ENCODE measurements around the gene HOXA2.

Gene HOXA2

GRCh38 chr7:27111042-27111750, 8.7 kb upstream of the HOXA2 start:
- DNase-seq (ENCODE audit: extremely low spot score), result no peak
- TF ChIP-seq BHLHE40 (IDR thresholded peaks at IDR 0.05; ENCODE audit: borderline replicate concordance), result no peak
- no peak for TF ChIP-seq ZNF384 (IDR thresholded peaks at IDR 0.05)
- TF ChIP-seq TARDBP (IDR thresholded peaks at IDR 0.05), result no peak
- no peak for TF ChIP-seq SP1 (IDR thresholded peaks at IDR 0.05)
- TF ChIP-seq HDGF (IDR thresholded peaks at IDR 0.05; ENCODE audit: borderline replicate concordance), result no peak
- TF ChIP-seq L3MBTL2 (conservative IDR thresholded peaks at IDR 0.05), result no peak
- no peak for TF ChIP-seq FOXM1 (IDR thresholded peaks at IDR 0.05; ENCODE audit: borderline replicate concordance)
- TF ChIP-seq LEF1 (IDR thresholded peaks at IDR 0.05; ENCODE audit: borderline replicate concordance), result no peak
- TF ChIP-seq ARNT (IDR thresholded peaks at IDR 0.05), result no peak
- TF ChIP-seq, protein P1, sequence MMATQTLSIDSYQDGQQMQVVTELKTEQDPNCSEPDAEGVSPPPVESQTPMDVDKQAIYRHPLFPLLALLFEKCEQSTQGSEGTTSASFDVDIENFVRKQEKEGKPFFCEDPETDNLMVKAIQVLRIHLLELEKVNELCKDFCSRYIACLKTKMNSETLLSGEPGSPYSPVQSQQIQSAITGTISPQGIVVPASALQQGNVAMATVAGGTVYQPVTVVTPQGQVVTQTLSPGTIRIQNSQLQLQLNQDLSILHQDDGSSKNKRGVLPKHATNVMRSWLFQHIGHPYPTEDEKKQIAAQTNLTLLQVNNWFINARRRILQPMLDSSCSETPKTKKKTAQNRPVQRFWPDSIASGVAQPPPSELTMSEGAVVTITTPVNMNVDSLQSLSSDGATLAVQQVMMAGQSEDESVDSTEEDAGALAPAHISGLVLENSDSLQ (IDR thresholded peaks at IDR 0.05), result no peak
- TF ChIP-seq CTBP1 (IDR thresholded peaks at IDR 0.05; ENCODE audit: borderline replicate concordance), result no peak
- no peak for TF ChIP-seq FOXK2 (IDR thresholded peaks at IDR 0.05)
- no peak for TF ChIP-seq FOXA1 (IDR thresholded peaks at IDR 0.05)
- TF ChIP-seq ELF4 (IDR thresholded peaks at IDR 0.05), result no peak
- no peak for TF ChIP-seq NFRKB (IDR thresholded peaks at IDR 0.05)
- ChIA-PET CTCF (interaction anchor here (0.8 to 1.1 kb wide), 3 partner anchors 31 to 267 kb away, joined by 3 to 4 read pairs (median 4); partner anchors contain the start of gene HOXA5), POLR2A (interaction anchor here (0.7 to 1.5 kb wide), 16 partner anchors 9 to 257 kb away, joined by 3 to 16 read pairs (median 3); partner anchors contain the start of genes HOXA3, HOXA5 and HOXA7)

DNA sequence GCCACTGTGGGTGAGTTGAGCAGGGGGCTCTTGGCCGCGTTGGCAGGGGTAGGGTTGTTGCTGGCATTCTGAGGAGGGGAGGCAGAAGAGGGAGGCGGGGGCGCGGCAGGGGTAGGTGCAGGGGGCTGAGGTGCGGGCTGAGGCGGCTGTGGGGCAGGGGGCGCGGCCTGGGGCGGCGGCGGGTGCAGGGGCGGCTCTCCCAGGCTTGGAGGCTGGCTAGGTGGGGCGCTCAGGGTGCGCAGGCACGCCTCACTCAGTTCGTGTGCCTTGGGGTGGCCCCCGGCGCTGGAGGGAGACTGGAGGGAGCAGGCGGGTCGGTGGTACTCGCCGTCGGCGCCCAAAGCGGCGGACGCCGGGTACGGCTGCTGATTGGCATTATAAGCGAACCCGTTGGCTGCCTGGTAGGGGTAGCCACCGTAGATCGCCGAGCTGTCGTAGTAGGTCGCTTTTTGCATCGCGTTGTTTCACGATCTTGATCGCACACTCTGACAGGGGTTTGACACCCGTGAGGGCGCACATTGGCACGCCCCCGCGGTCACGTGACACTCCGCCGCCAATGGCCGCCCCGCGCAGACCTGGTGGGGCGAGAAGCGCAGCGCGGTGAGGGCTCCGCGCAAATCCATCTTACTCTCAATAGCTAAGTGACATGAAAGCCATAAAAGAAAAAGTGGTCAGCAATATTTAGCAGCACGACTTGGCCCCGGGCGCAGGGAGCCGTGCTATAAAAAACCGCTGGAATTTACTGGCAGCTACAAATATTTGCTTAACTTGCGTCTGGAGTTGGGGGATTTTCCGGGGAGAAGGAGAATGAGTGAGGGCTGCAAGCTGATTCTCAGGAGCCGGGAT, 7.9 kb upstream of the HOXA2 start:
- POLR2A ChIA-PET, result interaction anchor here (0.7 to 1.5 kb wide), 17 partner anchors 9 to 257 kb away, joined by 3 to 16 read pairs (median 3); partner anchors contain the start of genes HOXA3, HOXA5 and HOXA7
- DNase-seq (ENCODE audit: extremely low spot score), result peak; percentile 79
- TF ChIP-seq ARNT (IDR thresholded peaks at IDR 0.05) (peak; percentile 83), CTBP1 (IDR thresholded peaks at IDR 0.05; ENCODE audit: borderline replicate concordance) (peak; percentile 97), FOXM1 (IDR thresholded peaks at IDR 0.05; ENCODE audit: borderline replicate concordance) (no peak), SP1 (IDR thresholded peaks at IDR 0.05) (no peak), L3MBTL2 (conservative IDR thresholded peaks at IDR 0.05) (peak; percentile 46)
- TF ChIP-seq, protein P1 (IDR thresholded peaks at IDR 0.05), result peak; percentile 94
- CTCF ChIA-PET, result interaction anchor here (0.8 to 1.1 kb wide), 3 partner anchors 32 to 266 kb away, joined by 3 to 4 read pairs (median 4); partner anchors contain the start of gene HOXA5

- POLR2A ChIA-PET, result interaction anchor here (1.0 to 1.3 kb wide), 4 partner anchors 10 to 77 kb away, joined by 3 to 6 read pairs (median 5); partner anchors contain the start of gene HOXA4
- no peak for DNase-seq (ENCODE audit: extremely low spot score)
- TF ChIP-seq CTBP1 (IDR thresholded peaks at IDR 0.05; ENCODE audit: borderline replicate concordance) (no peak), L3MBTL2 (conservative IDR thresholded peaks at IDR 0.05) (no peak), TARDBP (IDR thresholded peaks at IDR 0.05) (no peak)
- CTCF ChIA-PET, result no interaction called here
These were observed 7.1 kb upstream of the HOXA2 start for GRCh38 chr7:27109466-27110185.

DNA sequence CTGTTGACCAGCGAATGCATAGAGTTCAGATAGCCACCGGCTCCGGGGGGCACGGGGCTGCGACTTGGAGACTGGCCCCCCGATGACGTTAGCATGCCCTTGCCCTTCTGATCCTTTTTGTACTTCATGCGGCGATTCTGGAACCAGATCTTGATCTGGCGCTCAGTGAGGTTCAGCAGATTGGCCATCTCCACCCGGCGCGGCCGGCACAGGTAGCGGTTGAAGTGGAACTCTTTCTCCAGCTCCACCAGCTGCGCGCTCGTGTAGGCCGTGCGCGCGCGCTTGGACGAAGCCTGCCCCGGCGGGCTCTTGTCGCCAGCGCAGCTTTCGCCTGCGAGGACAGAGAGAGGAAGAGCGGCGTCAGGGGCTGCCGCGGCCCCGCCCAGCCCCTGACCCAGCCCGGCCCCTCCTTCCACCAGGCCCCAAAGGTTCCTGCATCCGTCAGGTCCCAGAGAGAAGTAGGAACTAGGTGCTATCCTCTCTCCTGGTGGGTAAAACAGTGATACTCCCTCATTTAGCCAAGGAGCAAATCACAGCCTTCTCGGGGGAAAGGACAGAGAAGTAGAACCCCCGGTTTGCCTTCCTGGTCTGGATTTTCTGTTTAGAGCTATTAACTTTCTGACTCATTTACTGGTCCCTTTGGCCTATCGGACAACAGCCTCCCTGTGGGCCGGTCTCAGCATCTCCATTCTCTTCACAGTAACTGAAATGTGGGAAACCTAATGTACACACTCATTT, 6.1 kb upstream of the HOXA2 start:
- ChIA-PET POLR2A (interaction anchor here (1.0 to 1.3 kb wide), 2 partner anchors 10 to 22 kb away, joined by 4 to 6 read pairs; partner anchors contain the start of gene HOXA4), CTCF (no interaction called here)
- no peak for TF ChIP-seq L3MBTL2 (conservative IDR thresholded peaks at IDR 0.05)
- TF ChIP-seq HDGF (IDR thresholded peaks at IDR 0.05; ENCODE audit: borderline replicate concordance), result no peak
- no peak for TF ChIP-seq CTBP1 (IDR thresholded peaks at IDR 0.05; ENCODE audit: borderline replicate concordance)
- no peak for TF ChIP-seq FOXM1 (IDR thresholded peaks at IDR 0.05; ENCODE audit: borderline replicate concordance)
- TF ChIP-seq FOXK2 (IDR thresholded peaks at IDR 0.05), result no peak
- no peak for TF ChIP-seq TARDBP (IDR thresholded peaks at IDR 0.05)
- TF ChIP-seq ELF4 (IDR thresholded peaks at IDR 0.05), result no peak
- no peak for TF ChIP-seq ARNT (IDR thresholded peaks at IDR 0.05)
- TF ChIP-seq ZNF384 (IDR thresholded peaks at IDR 0.05), result no peak
- no peak for DNase-seq (ENCODE audit: extremely low spot score)

DNA sequence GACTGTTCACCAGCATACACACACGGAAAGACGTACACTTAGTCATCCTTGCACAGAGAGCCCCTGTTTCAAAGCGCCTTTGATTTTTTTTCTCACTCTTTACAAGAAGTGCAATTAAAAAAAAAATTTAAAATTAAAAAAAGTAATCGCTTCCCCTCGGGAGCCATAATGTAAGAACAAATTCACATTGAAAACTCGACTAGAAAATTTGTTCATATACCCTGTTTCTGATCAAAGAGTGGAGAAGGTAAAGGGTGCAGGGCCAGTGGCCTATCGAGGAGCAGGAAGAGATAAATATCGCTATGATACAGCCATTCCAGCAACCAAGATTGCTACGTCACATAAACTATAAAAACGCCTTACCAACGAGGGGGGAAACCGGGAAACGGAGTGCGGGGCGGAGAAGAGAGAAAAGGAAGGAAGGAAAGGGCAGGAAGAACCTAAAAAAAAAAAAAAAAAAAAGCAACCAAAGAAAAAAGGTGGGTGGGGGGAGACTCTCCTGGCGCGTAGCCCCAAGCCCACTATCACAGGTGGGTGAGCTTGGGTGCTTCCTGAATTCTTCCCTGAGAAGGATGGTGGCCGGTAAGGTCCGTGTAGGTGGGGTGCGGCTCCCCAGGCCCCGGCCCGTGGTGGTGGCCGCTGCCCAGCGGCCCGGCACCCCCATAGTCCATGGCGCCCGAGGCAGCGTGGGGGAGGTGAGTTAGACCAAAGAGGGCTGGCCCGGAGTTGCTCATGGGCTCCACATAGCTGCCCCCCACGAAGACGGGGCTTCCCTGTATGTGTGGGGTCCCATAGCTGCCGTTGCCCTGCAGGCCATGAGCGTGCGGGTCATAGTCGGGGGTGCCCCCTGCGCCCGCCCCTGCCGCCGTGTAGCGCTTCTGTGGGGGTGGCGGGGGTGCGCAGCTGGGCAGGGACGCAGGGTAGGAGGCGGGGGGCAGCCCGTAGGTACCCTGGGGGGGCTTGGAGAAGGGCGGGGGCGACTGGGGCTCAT, 5.2 kb upstream of the HOXA2 start:
- TF ChIP-seq ELF4 (IDR thresholded peaks at IDR 0.05) (no peak), SP1 (IDR thresholded peaks at IDR 0.05) (no peak), NFRKB (IDR thresholded peaks at IDR 0.05) (no peak), BHLHE40 (IDR thresholded peaks at IDR 0.05; ENCODE audit: borderline replicate concordance) (no peak), CTBP1 (IDR thresholded peaks at IDR 0.05; ENCODE audit: borderline replicate concordance) (no peak), ZNF384 (IDR thresholded peaks at IDR 0.05) (no peak), SUZ12 (IDR thresholded peaks at IDR 0.05) (no peak), ARNT (IDR thresholded peaks at IDR 0.05) (no peak), L3MBTL2 (conservative IDR thresholded peaks at IDR 0.05) (no peak), FOXK2 (IDR thresholded peaks at IDR 0.05) (no peak), FOXM1 (IDR thresholded peaks at IDR 0.05; ENCODE audit: borderline replicate concordance) (no peak), TARDBP (IDR thresholded peaks at IDR 0.05) (no peak), HDGF (IDR thresholded peaks at IDR 0.05; ENCODE audit: borderline replicate concordance) (no peak), LEF1 (IDR thresholded peaks at IDR 0.05; ENCODE audit: borderline replicate concordance) (no peak), FOXA1 (IDR thresholded peaks at IDR 0.05) (no peak)
- TF ChIP-seq, protein P1 (IDR thresholded peaks at IDR 0.05), result no peak
- DNase-seq (ENCODE audit: extremely low spot score), result no peak
- ChIA-PET CTCF (no interaction called here), POLR2A (no interaction called here)
